Endometrial microvascular endothelial cells (primary cell): ENCODE measurements around the gene ALPL. TPM values are rescaled to one million over a fixed set of nuclear protein-coding genes. Genes with fewer than 3 reads are reported as not detected.

Experiments
- in situ Hi-C: cut with HindIII; loops from 2 replicates; pipeline ENCODE4 v1.10.0; 2017; ENCODE audit warnings: low sequenced_read_pairs, low pct_unique_long_range_greater_than_20kb; ENCODE audit errors: inconsistent ontology term
- total RNA-seq: library from RNA; depleted of rRNA; stranded (reverse); fragments of >200 nt; gene quantifications from one replicate; pipeline ENCODE4 v1.2.3, GENCODE V29; 2015; ENCODE audit errors: inconsistent ontology term

ALPL gene
- total RNA-seq, 1 donor from 2014 or later, result not detected

DNA sequence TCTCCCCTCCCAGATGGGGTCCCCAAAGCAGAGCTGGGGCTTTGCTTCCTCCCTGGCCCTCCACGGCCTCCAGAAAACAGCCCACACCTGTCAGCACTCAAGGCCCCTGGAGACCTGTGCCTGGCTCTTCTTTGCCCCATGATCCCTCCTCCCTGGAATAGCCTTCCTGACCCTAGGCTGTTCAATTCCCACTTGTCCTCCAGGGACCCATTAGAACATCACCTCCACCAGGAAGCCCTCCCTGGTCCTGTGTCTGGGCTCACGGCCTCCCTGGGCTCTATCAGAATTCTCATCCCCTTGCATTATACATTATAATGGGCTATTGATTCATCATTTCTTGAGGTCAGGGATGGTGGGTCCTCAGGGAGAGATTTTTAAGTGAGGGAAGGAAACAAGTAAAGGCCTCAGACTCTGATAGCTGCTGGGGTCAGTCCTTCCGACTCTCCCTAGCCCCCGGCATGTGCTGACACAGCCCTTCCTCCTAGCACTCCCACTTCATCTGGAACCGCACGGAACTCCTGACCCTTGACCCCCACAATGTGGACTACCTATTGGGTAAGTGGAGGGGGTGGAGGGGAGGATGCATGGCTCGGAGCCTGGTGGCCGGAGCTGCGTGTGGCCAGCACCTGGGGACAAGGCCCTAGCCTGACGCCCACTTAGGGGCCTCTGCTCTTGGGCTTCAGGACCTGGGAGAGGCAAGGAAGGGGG is 60.8 kb downstream of the ALPL start:
- in situ Hi-C loops, result no loop called here

- in situ Hi-C loops, result no loop called here
These were observed 61.3 kb downstream of the ALPL start for GRCh38 chr1:21570528-21570875.

DNA sequence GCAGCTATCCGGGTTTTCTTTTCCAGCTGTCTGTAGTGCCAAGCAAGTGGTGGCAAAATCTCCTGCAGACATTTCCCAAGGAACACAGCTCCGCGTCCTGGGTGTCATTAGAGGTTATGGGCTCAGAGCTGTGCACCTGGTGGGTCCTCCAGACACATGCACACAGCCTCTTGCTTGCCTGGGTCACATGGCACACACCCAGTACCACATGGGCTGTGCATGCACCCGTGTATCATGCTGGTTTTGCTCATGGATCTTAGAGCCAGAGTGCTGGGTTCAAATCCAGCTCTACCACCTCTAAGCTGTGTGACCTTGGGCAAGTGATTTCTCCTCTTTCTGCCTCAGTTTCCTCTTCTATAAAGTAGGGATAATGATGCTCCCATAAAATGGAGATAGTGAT is 61.7 kb downstream of the ALPL start:
- in situ Hi-C loops, result no loop called here

DNA sequence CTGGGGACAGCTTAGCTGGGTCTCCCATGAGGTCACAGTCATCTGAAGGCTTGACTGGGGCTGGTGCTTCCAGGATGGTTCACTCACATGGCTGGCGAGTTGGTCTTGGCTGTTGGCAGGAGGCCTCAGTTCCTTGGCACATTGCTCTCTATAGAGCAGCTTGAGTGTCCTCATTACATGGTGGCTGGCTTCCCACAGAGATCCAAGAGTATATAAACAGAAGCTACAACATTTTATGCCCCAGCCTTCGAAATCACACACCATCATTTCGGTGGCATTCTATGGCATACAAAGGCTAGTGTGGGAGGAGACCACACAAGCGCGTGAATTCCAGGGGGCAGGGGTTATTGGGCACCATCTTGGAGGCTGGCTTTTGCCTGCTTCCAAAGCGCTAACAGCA is 63.0 kb downstream of the ALPL start:
- in situ Hi-C loops, result no loop called here

GRCh38 chr1:21572735-21573277 is 63.6 kb downstream of the ALPL start:
- in situ Hi-C loops, result no loop called here

- in situ Hi-C loops, result no loop called here
These were observed 64.3 kb downstream of the ALPL start for GRCh38 chr1:21573475-21573874.

DNA sequence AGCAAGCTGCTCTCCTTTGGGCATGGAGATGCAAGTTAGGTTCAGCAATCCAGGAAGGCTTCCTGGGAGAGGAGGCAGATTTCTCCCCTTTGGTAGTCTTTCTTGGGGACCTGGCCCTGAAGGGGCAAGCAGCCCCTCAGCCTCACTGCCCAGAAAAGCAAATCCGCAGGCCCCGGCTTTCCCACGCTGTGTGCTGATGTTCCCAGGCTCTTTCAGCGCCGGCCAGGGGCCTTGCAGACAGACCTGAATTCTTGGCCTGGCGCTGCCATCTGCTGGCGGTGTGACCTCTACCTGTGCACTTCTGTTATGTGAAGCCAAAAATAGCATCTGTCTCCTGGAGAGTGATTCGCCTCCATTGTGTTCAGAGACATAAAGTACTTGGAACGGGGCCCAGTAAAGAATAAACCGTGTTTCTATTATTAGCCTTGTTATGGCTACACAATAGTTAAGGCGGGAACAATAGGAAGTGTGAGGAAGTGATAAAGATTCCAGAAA is 64.8 kb downstream of the ALPL start:
- in situ Hi-C loops, result no loop called here

- in situ Hi-C loops, result no loop called here
These were observed 65.4 kb downstream of the ALPL start for GRCh38 chr1:21574466-21575151.

DNA sequence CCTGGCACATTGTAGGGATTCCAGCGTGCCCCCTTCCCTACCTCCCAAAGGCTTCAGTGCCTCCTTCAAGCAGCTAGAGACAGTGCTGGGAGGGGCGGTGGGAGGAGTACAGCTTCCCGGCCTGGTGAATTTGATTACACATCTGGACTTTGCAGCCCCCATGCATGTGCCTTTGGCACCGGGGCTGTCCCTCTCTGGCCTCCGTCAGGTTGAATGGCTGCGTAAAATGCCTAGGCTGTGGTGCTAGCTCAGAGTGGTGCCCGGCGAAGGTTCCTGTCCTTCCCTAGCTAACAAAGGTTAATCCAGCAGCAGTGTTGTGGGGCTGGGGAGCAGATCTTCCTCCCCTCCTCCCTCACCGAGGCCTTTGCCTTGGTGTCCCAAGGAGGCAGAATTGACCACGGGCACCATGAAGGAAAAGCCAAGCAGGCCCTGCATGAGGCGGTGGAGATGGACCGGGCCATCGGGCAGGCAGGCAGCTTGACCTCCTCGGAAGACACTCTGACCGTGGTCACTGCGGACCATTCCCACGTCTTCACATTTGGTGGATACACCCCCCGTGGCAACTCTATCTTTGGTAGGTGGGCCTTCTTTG is 66.2 kb downstream of the ALPL start:
- in situ Hi-C loops, result no loop called here

- in situ Hi-C loops, result no loop called here
These were observed 67.0 kb downstream of the ALPL start for GRCh38 chr1:21576031-21576797.

- in situ Hi-C loops, result no loop called here
These were observed 67.6 kb downstream of the ALPL start for GRCh38 chr1:21576798-21577187.

DNA sequence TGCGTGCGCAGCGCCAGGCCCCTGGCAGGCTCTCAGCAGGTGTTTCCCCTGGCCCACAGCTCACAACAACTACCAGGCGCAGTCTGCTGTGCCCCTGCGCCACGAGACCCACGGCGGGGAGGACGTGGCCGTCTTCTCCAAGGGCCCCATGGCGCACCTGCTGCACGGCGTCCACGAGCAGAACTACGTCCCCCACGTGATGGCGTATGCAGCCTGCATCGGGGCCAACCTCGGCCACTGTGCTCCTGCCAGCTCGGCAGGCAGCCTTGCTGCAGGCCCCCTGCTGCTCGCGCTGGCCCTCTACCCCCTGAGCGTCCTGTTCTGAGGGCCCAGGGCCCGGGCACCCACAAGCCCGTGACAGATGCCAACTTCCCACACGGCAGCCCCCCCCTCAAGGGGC is 68.1 kb downstream of the ALPL start:
- in situ Hi-C loops, result no loop called here

DNA sequence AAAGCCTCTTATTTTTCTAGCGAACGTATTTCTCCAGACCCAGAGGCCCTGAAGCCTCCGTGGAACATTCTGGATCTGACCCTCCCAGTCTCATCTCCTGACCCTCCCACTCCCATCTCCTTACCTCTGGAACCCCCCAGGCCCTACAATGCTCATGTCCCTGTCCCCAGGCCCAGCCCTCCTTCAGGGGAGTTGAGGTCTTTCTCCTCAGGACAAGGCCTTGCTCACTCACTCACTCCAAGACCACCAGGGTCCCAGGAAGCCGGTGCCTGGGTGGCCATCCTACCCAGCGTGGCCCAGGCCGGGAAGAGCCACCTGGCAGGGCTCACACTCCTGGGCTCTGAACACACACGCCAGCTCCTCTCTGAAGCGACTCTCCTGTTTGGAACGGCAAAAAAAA is 68.7 kb downstream of the ALPL start:
- in situ Hi-C loops, result no loop called here

GRCh38 chr1:21579791-21580190 is 70.6 kb downstream of the ALPL start:
- in situ Hi-C loops, result no loop called here

GRCh38 chr1:21584096-21584495 is 74.9 kb downstream of the ALPL start:
- in situ Hi-C loops, result no loop called here

DNA sequence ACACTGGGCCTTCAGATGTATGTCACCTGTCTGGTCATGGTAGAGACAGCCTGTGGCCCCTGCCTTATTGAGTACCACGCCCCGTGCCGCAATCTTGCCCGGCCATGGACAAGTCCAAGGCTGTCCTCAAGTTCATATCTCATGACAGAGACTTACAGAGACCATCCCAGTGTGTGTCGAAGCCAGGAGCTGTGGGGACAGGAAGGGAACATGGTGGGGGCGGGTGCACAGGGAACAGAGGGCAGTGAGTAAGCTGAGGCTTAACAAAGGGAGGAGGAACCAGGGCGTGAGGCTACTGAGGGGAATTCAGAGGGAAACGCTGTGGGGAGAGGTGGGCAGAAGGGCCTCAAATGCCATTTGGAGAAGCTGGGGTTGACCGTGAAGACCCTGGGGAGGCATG is 75.8 kb downstream of the ALPL start:
- in situ Hi-C loops, result no loop called here

- in situ Hi-C loops, result no loop called here
These were observed 77.0 kb downstream of the ALPL start for GRCh38 chr1:21586222-21586621.

GRCh38 chr1:21586846-21587601 is 77.8 kb downstream of the ALPL start:
- in situ Hi-C loops, result no loop called here

DNA sequence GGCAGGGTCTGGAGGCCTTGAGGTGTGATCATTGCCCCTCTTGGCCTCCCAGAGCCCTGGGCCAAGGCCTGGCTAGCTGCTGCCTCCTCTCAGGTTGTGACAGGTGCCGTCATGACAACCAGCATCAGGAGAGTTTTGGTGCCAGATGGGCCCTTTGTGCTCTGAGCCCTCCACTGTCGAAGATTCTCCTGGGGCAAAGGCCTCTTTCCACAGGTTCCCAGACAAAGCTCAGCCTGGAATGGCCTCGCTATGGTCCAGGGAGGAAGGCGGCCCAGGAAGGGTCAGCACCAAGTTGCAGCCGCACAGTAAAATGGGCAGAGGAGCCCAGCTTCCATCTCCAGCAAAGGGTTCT is 78.4 kb downstream of the ALPL start:
- in situ Hi-C loops, result no loop called here
